Colonic mucosa (tissue), 4 donors: ENCODE measurements around the gene PIP5K1C. TPM values are rescaled to one million over a fixed set of nuclear protein-coding genes. Genes with fewer than 3 reads are reported as not detected.

Experiments used
- DNase-seq: peaks from one replicate; pipeline ENCODE4 v3.0.0-alpha.2; 2020
- H3K27ac ChIP-seq: fragments of 200-600 bp; one replicate; pipeline ENCODE4 v1.8.0; 2021
- H3K27me3 ChIP-seq: fragments of 200-600 bp; one replicate; pipeline ENCODE4 v1.8.0; 2021
- H3K36me3 ChIP-seq: fragments of 200-600 bp; one replicate; pipeline ENCODE4 v1.8.0; 2021
- H3K4me1 ChIP-seq: fragments of 200-600 bp; one replicate; pipeline ENCODE4 v1.8.0; 2021; ENCODE audit warnings: mild to moderate bottlenecking
- H3K4me3 ChIP-seq: fragments of 200-600 bp; one replicate; pipeline ENCODE4 v1.8.0; 2021
- H3K9ac ChIP-seq, 2 donors: one replicate each; pipeline ENCODE4 v1.7.0; 2013; ENCODE audit warnings: control low read depth in 2 of 2, low read depth in 2 of 2, low read length in 2 of 2
- H3K9me3 ChIP-seq: fragments of 200-600 bp; one replicate; pipeline ENCODE4 v1.8.0; 2021
- CTCF ChIP-seq: fragments of 200-600 bp; IDR thresholded peaks from one replicate; pipeline ENCODE4 v1.8.0; 2022; ENCODE audit warnings: antibody characterized with exemption, mild to moderate bottlenecking
- intact Hi-C: fragments of 100-400 bp; cut with DNase I; formaldehyde crosslinking; loops from one replicate; pipeline ENCODE4 v1.14.1; 2022
- total RNA-seq, 2 donors: library from RNA; stranded (reverse); fragmentation: NEBNext Ultra II Directional in 1 of 2; extraction: Animal tissue kit (Norgen Biotek cat#: 25700) in 1 of 2; gene quantifications; one replicate each; pipeline ENCODE4 v1.2.1, GENCODE V29; 2021
- donor health status: healthy.
- donor health status: DM: no; HTN: no; CAD: no.
- donor health status: DM: no; HTN: no; CAD: no.

The PIP5K1C gene
- total RNA-seq, 2 donors from 2014 or later = 22.8 to 31.2 TPM

- Histone ChIP-seq H3K4me3 (peak overlapping the region; percentile 45), H3K27ac (peak overlapping the region; percentile 83), H3K36me3 (no peaks in the 10 kb centered on the region), H3K9ac (peak overlapping the region in 1 of 2 donors; percentile 3), H3K9me3 (no peaks in the 10 kb centered on the region), H3K27me3 (no peaks in the 10 kb centered on the region), H3K4me1 (peaks cover 11% of the 10 kb centered on the region)
- intact Hi-C loops = no loop called here
- DNase-seq = peak; percentile 93
- no peak for TF ChIP-seq CTCF
Measured at GRCh38 chr19:3720349-3720917, 20.2 kb upstream of the PIP5K1C start.

GRCh38 chr19:3719868-3720267 lies 19.6 kb upstream of the PIP5K1C start:
- H3K27me3 ChIP-seq = no peaks in the 10 kb centered on the region
- no peak for TF ChIP-seq CTCF
- no peaks in the 10 kb centered on the region for H3K9me3 ChIP-seq
- peaks cover 8% of the 10 kb centered on the region for H3K4me1 ChIP-seq
- intact Hi-C loops = no loop called here
- H3K36me3 ChIP-seq = no peaks in the 10 kb centered on the region
- peak overlapping the region; percentile 64 for H3K27ac ChIP-seq
- H3K4me3 ChIP-seq = no peak overlapping the region
- DNase-seq = no peak
- peak overlapping the region in 1 of 2 donors; percentile 3 for H3K9ac ChIP-seq

GRCh38 chr19:3716147-3716668 lies 15.9 kb upstream of the PIP5K1C start:
- Histone ChIP-seq H3K9me3 (no peaks in the 10 kb centered on the region), H3K27me3 (no peaks in the 10 kb centered on the region), H3K27ac (no peak overlapping the region), H3K4me1 (peaks cover 4% of the 10 kb centered on the region), H3K9ac (no peak overlapping the region), H3K4me3 (no peak overlapping the region), H3K36me3 (no peaks in the 10 kb centered on the region)
- DNase-seq = peak; percentile 49
- intact Hi-C loops = no loop called here
- no peak for TF ChIP-seq CTCF

- Histone ChIP-seq H3K4me1 (no peaks in the 10 kb centered on the region), H3K27ac (peak overlapping the region; percentile 76), H3K9ac (peak overlapping the region; percentile 44 to 84), H3K4me3 (peak overlapping the region; percentile 2), H3K27me3 (no peaks in the 10 kb centered on the region), H3K36me3 (no peaks in the 10 kb centered on the region), H3K9me3 (no peaks in the 10 kb centered on the region)
- peak; percentile 83 for DNase-seq
- intact Hi-C loops = no loop called here
- no peak for TF ChIP-seq CTCF
Measured at GRCh38 chr19:3712663-3713611, 12.7 kb upstream of the PIP5K1C start.

GRCh38 chr19:3710265-3710812 lies 10.1 kb upstream of the PIP5K1C start:
- Histone ChIP-seq H3K4me3 (peak overlapping the region; percentile 44), H3K9me3 (no peaks in the 10 kb centered on the region), H3K27me3 (no peaks in the 10 kb centered on the region), H3K9ac (peak overlapping the region in 1 of 2 donors; percentile 99), H3K27ac (peak overlapping the region; percentile 91), H3K36me3 (no peaks in the 10 kb centered on the region), H3K4me1 (peaks cover 4% of the 10 kb centered on the region)
- peak; percentile 99 for DNase-seq
- intact Hi-C loops = no loop called here
- TF ChIP-seq CTCF = no peak
